Ishikawa (cell line): ENCODE data around the gene TSPAN4.
A peak's percentile ranks its signal among the peaks of the same experiment; 100 is the strongest.

ENCODE experiments used
- CEBPB ChIP-seq: IDR thresholded peaks from 2 replicates; pipeline ENCODE4 v1.6.1; 2012
- CREB1 ChIP-seq: IDR thresholded peaks from 2 replicates; pipeline ENCODE4 v1.6.1; 2012; ENCODE audit warnings: low read depth
- EGR1 ChIP-seq: IDR thresholded peaks from 2 replicates; pipeline ENCODE4 v1.6.1; 2012
- EP300 ChIP-seq: IDR thresholded peaks from 2 replicates; pipeline ENCODE4 v1.6.1; 2012; ENCODE audit warnings: borderline replicate concordance
- FOXM1 ChIP-seq: IDR thresholded peaks from 2 replicates; pipeline ENCODE4 v1.6.1; 2012; ENCODE audit warnings: low read depth, borderline replicate concordance
- NFIC ChIP-seq: IDR thresholded peaks from 2 replicates; pipeline ENCODE4 v1.6.1; 2012
- RAD21 ChIP-seq: IDR thresholded peaks from 2 replicates; pipeline ENCODE4 v1.6.1; 2012; ENCODE audit warnings: low read depth
- TAF1 ChIP-seq: IDR thresholded peaks from 2 replicates; pipeline ENCODE4 v1.6.1; 2012; ENCODE audit warnings: low read depth, mild to moderate bottlenecking
- TCF12 ChIP-seq: IDR thresholded peaks from 2 replicates; pipeline ENCODE4 v1.6.1; 2012; ENCODE audit warnings: low read depth
- TEAD4 ChIP-seq: IDR thresholded peaks from 2 replicates; pipeline ENCODE4 v1.6.1; 2012
- USF1 ChIP-seq: IDR thresholded peaks from 2 replicates; pipeline ENCODE4 v1.6.1; 2012
- YY1 ChIP-seq: IDR thresholded peaks from 2 replicates; pipeline ENCODE4 v1.6.1; 2012; ENCODE audit warnings: low read depth
- ZBTB7A ChIP-seq: IDR thresholded peaks from 2 replicates; pipeline ENCODE4 v1.6.1; 2012; ENCODE audit warnings: low read depth
- TF ChIP-seq, protein P1 (sequence below): IDR thresholded peaks from 2 replicates; pipeline ENCODE4 v1.6.1; 2012
- TF ChIP-seq, protein P2 (sequence below): IDR thresholded peaks from 2 replicates; pipeline ENCODE4 v1.6.1; 2012; ENCODE audit warnings: low read depth, mild to moderate bottlenecking

Gene TSPAN4

GRCh38 chr11:826836-827145, 15.9 kb upstream of the TSPAN4 start:
- TF ChIP-seq NFIC: no peak
- TF ChIP-seq YY1: no peak
- TF ChIP-seq ZBTB7A: no peak
- TF ChIP-seq TAF1: no peak
- TF ChIP-seq TEAD4: no peak
- TF ChIP-seq TCF12: no peak
- TF ChIP-seq, protein P1, sequence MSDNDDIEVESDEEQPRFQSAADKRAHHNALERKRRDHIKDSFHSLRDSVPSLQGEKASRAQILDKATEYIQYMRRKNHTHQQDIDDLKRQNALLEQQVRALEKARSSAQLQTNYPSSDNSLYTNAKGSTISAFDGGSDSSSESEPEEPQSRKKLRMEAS: no peak
- no peak for TF ChIP-seq RAD21
- TF ChIP-seq, protein P2, sequence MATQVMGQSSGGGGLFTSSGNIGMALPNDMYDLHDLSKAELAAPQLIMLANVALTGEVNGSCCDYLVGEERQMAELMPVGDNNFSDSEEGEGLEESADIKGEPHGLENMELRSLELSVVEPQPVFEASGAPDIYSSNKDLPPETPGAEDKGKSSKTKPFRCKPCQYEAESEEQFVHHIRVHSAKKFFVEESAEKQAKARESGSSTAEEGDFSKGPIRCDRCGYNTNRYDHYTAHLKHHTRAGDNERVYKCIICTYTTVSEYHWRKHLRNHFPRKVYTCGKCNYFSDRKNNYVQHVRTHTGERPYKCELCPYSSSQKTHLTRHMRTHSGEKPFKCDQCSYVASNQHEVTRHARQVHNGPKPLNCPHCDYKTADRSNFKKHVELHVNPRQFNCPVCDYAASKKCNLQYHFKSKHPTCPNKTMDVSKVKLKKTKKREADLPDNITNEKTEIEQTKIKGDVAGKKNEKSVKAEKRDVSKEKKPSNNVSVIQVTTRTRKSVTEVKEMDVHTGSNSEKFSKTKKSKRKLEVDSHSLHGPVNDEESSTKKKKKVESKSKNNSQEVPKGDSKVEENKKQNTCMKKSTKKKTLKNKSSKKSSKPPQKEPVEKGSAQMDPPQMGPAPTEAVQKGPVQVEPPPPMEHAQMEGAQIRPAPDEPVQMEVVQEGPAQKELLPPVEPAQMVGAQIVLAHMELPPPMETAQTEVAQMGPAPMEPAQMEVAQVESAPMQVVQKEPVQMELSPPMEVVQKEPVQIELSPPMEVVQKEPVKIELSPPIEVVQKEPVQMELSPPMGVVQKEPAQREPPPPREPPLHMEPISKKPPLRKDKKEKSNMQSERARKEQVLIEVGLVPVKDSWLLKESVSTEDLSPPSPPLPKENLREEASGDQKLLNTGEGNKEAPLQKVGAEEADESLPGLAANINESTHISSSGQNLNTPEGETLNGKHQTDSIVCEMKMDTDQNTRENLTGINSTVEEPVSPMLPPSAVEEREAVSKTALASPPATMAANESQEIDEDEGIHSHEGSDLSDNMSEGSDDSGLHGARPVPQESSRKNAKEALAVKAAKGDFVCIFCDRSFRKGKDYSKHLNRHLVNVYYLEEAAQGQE: no peak
- no peak for TF ChIP-seq USF1
- TF ChIP-seq CREB1: no peak
- no peak for TF ChIP-seq CEBPB
- no peak for TF ChIP-seq FOXM1
- no peak for TF ChIP-seq EGR1
- no peak for TF ChIP-seq EP300

DNA sequence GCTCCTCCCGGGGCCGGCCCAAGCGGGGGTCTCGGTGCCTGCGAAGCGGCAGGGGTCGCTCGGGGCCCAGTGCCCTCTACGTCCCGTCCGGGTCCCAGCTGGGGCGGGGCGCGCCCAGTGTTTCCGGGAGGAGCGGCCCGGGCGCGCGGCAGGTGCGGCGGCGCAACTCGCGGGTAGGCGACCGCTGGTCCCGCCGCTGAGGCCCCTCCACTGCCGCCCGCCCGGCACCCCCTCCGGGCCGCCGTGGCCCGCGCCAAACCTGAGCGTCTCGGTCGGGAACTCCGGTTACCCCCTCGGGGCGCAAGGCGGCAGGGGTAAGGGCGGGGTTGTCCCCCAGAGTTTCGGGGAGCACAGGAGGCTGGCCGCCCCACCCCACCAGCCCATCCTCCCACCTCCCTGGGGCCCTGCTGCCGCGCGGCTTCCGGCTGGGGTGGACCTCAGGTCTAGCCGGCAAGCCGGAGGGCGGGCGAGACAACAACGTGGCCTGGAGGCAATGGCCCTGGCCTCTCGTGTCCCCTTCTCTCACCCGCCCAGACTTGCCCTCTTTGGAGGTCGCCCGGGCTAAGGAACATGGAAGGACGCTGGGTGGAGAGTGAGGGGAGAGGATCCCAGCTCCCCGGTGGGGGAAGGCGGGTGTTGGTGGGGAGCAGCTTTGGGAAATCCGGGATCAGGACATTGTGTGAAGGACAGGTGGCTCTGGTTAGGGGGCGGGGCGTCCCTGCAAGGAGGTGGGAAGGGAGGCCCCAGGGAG, 15.3 kb upstream of the TSPAN4 start:
- TF ChIP-seq USF1 (no peak), TCF12 (0 out of 2 replicates have a peak, but pooled peaks have one; percentile 13), TAF1 (peak; percentile 30; the same call in 1 of the 2 replicates), EGR1 (no peak), TEAD4 (no peak), ZBTB7A (peak; percentile 96), CREB1 (no peak), YY1 (peak; percentile 43; the same call in 1 of the 2 replicates)
- TF ChIP-seq, protein P2: no peak
- TF ChIP-seq, protein P1: peak; percentile 77

- TF ChIP-seq TCF12 (no peak), RAD21 (no peak)
- TF ChIP-seq, protein P1: no peak
Measured at GRCh38 chr11:827897-828192, 14.8 kb upstream of the TSPAN4 start, which contains the start of gene CRACR2B. Gene CRACR2B (plus strand): TSS chr11:827919. CDS start chr11:828608, 689 bp downstream.

DNA sequence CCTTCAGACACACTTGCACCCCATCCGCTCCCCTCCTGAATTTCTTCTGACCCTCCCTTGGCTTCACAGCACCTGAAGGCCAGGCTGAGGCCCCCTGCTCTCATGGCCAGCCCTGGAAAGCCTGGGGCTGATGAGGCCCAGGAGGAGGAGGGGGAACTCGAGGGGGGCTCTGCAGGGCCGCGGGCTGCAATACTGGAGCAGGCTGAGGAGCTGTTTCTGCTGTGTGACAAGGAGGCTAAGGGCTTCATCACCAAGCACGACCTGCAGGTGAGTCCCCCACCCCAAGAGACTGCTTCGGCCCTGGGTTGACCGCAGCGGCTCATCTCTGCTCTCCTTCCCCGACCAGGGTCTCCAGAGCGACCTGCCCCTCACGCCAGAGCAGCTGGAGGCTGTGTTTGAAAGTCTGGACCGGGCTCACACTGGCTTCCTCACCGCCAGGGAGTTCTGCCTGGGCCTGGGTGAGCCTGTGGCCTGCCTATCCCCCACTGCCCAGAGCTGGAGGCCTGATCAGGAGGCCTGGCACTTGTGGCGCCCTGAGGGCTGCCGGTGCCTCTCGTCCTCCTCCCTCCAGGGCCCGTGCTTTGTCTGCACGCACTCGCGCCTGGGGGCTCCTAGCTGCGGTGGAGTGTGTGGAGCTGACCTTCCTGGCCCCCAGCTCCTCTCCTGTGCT, 14.0 kb upstream of the TSPAN4 start:
- no peak for TF ChIP-seq USF1
- no peak for TF ChIP-seq TEAD4
- TF ChIP-seq, protein P1: no peak
- TF ChIP-seq TCF12: no peak
- TF ChIP-seq EP300: no peak
- no peak for TF ChIP-seq EGR1
- no peak for TF ChIP-seq YY1
- TF ChIP-seq CREB1: no peak
- TF ChIP-seq RAD21: no peak
- TF ChIP-seq TAF1: no peak
- TF ChIP-seq, protein P2: no peak
- TF ChIP-seq ZBTB7A: no peak
- TF ChIP-seq FOXM1: no peak
- TF ChIP-seq CEBPB: no peak
